Neural progenitor cell (in vitro differentiated cells): Measurements from ENCODE around the gene ARID5A. TPM values are rescaled to one million over a fixed set of nuclear protein-coding genes. Genes with fewer than 3 reads are reported as not detected.

Experiments
- DNase-seq: peaks from one replicate; pipeline ENCODE4 v3.0.0-alpha.2; 2016; ENCODE audit warnings: low spot score
- H2AFZ ChIP-seq: fragments of 200-600 bp; sonication (generic); replicated peaks from 2 replicates; pipeline ENCODE4 v1.6.1; 2016; ENCODE audit warnings: antibody characterized with exemption
- H3F3A ChIP-seq: fragments of 200-600 bp; sonication (generic); 2 replicates; pipeline ENCODE4 v1.6.1; 2016; ENCODE audit warnings: antibody characterized with exemption, low read depth
- H3K27ac ChIP-seq: fragments of 200-600 bp; sonication (generic); 2 replicates; pipeline ENCODE4 v1.5.1; 2016; ENCODE audit warnings: mild to moderate bottlenecking
- H3K27me3 ChIP-seq: fragments of 200-600 bp; sonication (generic); 2 replicates; pipeline ENCODE4 v1.6.1; 2016; ENCODE audit warnings: mild to moderate bottlenecking, moderate library complexity
- H3K36me3 ChIP-seq: fragments of 200-600 bp; sonication (generic); 2 replicates; pipeline ENCODE4 v1.5.1; 2016
- H3K4me1 ChIP-seq: fragments of 200-600 bp; sonication (generic); 2 replicates; pipeline ENCODE4 v1.6.1; 2016; ENCODE audit warnings: mixed run types
- H3K4me2 ChIP-seq: fragments of 200-600 bp; sonication (generic); 2 replicates; pipeline ENCODE4 v1.6.1; 2016
- H3K4me3 ChIP-seq: fragments of 200-600 bp; sonication (generic); 2 replicates; pipeline ENCODE4 v1.5.1; 2016
- H3K79me2 ChIP-seq: fragments of 200-600 bp; sonication (generic); 2 replicates; pipeline ENCODE4 v1.6.1; 2016; ENCODE audit warnings: low read depth
- H3K9ac ChIP-seq: fragments of 200-600 bp; sonication (generic); 2 replicates; pipeline ENCODE4 v1.6.1; 2016
- H3K9me3 ChIP-seq: fragments of 200-600 bp; sonication (generic); 2 replicates; pipeline ENCODE4 v1.5.1; 2016; ENCODE audit warnings: low read depth
- H4K20me1 ChIP-seq: fragments of 200-600 bp; sonication (generic); 2 replicates; pipeline ENCODE4 v1.6.1; 2016; ENCODE audit warnings: low read depth
- H3K27ac Mint-ChIP-seq: 3 replicates; pipeline ENCODE4 v1.8.0; 2021; ENCODE audit warnings: mixed read lengths
- H3K27me3 Mint-ChIP-seq: 2 replicates; pipeline ENCODE4 v1.8.0; 2022; ENCODE audit warnings: low read depth, mild to moderate bottlenecking, inconsistent platforms, moderate library complexity, mixed read lengths; ENCODE audit not compliant: insufficient read depth
- H3K36me3 Mint-ChIP-seq: 3 replicates; pipeline ENCODE4 v1.8.0; 2021; ENCODE audit warnings: mixed read lengths
- H3K4me1 Mint-ChIP-seq: 3 replicates; pipeline ENCODE4 v1.8.0; 2021; ENCODE audit warnings: mixed read lengths
- H3K4me3 Mint-ChIP-seq: 3 replicates; pipeline ENCODE4 v1.8.0; 2021; ENCODE audit warnings: mild to moderate bottlenecking, moderate library complexity, mixed read lengths
- H3K9me3 Mint-ChIP-seq: 3 replicates; pipeline ENCODE4 v1.8.0; 2020; ENCODE audit warnings: mixed read lengths
- EZH2 ChIP-seq: fragments of 200-600 bp; sonication (generic); IDR thresholded peaks from 2 replicates; pipeline ENCODE4 v1.6.1; 2017; ENCODE audit warnings: antibody characterized with exemption, mild to moderate bottlenecking, moderate library complexity
- EZH2phosphoT487 ChIP-seq: fragments of 200-600 bp; sonication (generic); IDR thresholded peaks from 2 replicates; pipeline ENCODE4 v1.6.1; 2017; ENCODE audit warnings: antibody characterized with exemption
- total RNA-seq: library from RNA; depleted of rRNA; stranded (reverse); fragments of >200 nt; gene quantifications from 2 replicates; pipeline ENCODE4 v1.2.3, GENCODE V29; 2015; ENCODE audit warnings: low replicate concordance
- TF ChIP-seq, protein P1 (sequence below): fragments of 200-600 bp; sonication (generic); IDR thresholded peaks from 2 replicates; pipeline ENCODE4 v1.5.1; 2017; ENCODE audit warnings: antibody characterized with exemption, mild to moderate bottlenecking

ARID5A gene
- total RNA-seq, 1 donor from 2014 or later, result 0.75 TPM

DNA sequence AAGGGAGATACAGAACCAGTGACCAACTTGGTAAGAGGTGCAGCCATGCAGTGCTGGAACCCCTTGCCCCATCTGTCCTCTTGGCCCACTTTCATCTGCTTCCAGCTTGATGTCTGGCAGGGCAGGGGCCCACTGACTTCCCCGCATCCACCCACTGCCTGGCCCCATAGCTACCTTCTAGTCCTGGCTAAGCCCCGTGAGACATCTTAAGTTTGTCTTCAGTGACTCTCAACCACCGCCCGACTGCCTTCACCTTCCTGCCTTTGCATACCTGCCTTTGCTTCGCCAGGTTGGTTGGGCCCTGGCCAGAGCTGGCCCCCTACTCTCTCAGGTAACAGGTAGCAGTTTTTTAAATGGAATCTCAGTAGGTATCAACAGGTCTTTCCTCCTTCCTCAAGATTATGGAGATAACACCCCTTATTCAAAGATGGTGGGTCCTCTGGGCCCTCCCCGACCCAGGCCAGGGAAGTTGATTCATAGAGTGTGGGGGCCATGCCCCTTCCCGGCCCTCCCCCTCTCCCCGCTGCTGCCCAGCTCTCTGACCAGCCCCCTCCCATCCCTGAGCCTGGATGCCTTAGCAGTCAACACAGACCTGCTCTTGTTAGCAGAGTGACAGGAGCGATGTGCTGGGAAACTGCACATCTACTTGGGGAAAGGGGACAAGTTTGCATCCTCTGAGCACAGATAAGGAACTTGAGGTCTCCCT lies 2.8 kb downstream of the ARID5A start:
- Histone ChIP-seq H2AFZ (no peak overlapping the region), H3K9me3 (no peaks in the 10 kb centered on the region), H3K79me2 (no peaks in the 10 kb centered on the region), H3K4me3 (no peak overlapping the region), H3K4me2 (peak overlapping the region; percentile 94), H3K27me3 (peaks cover 61% of the 10 kb centered on the region), H4K20me1 (peaks cover 26% of the 10 kb centered on the region), H3K27ac (no peak overlapping the region), H3F3A (peaks cover 31% of the 10 kb centered on the region), H3K36me3 (no peaks in the 10 kb centered on the region), H3K9ac (no peak overlapping the region), H3K4me1 (peaks cover 30% of the 10 kb centered on the region)
- Mint-ChIP-seq H3K36me3 (peaks cover 5% of the 10 kb centered on the region), H3K4me3 (peak overlapping the region; percentile 92), H3K27me3 (peaks cover 9% of the 10 kb centered on the region), H3K27ac (peak overlapping the region; percentile 46), H3K4me1 (peaks cover 21% of the 10 kb centered on the region), H3K9me3 (peaks cover under 1% of the 10 kb centered on the region)
- TF ChIP-seq, protein P1, sequence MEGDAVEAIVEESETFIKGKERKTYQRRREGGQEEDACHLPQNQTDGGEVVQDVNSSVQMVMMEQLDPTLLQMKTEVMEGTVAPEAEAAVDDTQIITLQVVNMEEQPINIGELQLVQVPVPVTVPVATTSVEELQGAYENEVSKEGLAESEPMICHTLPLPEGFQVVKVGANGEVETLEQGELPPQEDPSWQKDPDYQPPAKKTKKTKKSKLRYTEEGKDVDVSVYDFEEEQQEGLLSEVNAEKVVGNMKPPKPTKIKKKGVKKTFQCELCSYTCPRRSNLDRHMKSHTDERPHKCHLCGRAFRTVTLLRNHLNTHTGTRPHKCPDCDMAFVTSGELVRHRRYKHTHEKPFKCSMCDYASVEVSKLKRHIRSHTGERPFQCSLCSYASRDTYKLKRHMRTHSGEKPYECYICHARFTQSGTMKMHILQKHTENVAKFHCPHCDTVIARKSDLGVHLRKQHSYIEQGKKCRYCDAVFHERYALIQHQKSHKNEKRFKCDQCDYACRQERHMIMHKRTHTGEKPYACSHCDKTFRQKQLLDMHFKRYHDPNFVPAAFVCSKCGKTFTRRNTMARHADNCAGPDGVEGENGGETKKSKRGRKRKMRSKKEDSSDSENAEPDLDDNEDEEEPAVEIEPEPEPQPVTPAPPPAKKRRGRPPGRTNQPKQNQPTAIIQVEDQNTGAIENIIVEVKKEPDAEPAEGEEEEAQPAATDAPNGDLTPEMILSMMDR, result no peak
- TF ChIP-seq EZH2 (no peak), EZH2phosphoT487 (no peak)
- DNase-seq, result no peak

DNA sequence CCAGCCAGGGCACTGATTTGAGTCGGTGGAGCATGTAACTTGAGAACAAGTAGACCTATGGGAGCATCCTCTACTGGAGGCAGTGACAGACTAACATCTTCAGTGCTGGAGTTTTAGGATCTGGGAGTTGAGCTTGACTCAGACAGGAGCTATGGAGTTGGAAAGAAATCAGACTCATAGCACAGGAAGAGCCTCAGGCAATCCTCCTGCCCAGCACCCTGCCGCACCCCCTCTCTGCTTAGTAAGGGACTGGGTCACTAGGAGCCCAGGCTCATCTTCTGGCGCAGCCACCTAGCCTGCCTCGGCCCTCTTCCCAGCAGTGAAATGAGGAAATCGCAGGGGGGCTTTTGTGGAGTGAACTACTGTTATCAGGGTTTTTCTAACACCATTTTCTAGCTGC lies 3.6 kb downstream of the ARID5A start:
- no peak for DNase-seq
- peaks cover 9% of the 10 kb centered on the region for H3K36me3 Mint-ChIP-seq
- H3K9me3 Mint-ChIP-seq, result peaks cover 5% of the 10 kb centered on the region
- Histone ChIP-seq H2AFZ (no peak overlapping the region), H3K9me3 (no peaks in the 10 kb centered on the region), H3K4me2 (no peak overlapping the region), H4K20me1 (peaks cover 26% of the 10 kb centered on the region), H3K27ac (no peak overlapping the region), H3K9ac (no peak overlapping the region), H3K27me3 (peaks cover 61% of the 10 kb centered on the region), H3K36me3 (no peaks in the 10 kb centered on the region), H3K79me2 (no peaks in the 10 kb centered on the region), H3F3A (peaks cover 31% of the 10 kb centered on the region), H3K4me3 (no peak overlapping the region), H3K4me1 (peaks cover 30% of the 10 kb centered on the region)
- no peak overlapping the region for H3K27ac Mint-ChIP-seq
- no peak overlapping the region for H3K4me3 Mint-ChIP-seq
- peaks cover 21% of the 10 kb centered on the region for H3K4me1 Mint-ChIP-seq
- TF ChIP-seq EZH2phosphoT487 (no peak), EZH2 (no peak)
- TF ChIP-seq, protein P1, result no peak
- peaks cover 9% of the 10 kb centered on the region for H3K27me3 Mint-ChIP-seq

DNA sequence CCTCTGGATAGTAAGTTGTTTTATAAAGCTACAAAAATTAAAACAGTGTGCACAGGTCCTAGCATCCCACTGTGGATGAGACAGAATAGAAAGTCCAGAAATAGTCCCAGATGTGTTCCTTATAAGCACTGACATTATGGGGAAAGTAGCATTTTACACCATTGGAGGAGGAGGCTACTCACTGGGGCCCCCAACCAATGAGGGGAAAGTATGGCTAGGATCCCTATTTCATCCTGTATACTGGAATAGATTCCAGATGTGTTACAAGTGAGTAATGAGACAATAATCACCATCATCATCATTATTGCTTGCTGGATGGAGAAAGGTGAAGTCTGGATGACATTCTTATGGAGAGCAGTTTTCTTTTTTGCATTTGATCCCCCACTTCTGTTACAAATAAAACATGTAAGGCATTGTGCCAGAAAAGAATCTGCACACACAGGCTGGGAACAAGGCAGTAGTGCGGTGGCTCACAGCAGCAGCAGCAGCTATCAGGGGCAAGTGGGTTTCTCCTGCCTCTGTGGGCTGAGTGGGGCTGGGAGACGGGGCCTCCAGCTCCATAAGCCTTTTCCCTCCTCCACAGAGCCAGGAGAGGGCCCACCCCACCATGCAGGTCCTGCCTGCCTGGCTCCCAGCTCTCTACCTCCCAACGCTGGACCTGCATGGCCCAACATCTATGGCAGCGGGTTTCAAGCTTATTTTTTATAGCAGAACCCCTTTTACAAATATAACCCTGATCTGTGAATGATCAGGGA lies 5.0 kb downstream of the ARID5A start:
- peaks cover 26% of the 10 kb centered on the region for H4K20me1 ChIP-seq
- H3K27ac ChIP-seq, result no peak overlapping the region
- H3K4me2 ChIP-seq, result no peak overlapping the region
- peaks cover 30% of the 10 kb centered on the region for H3K4me1 ChIP-seq
- H3K27ac Mint-ChIP-seq, result no peak overlapping the region
- no peak for TF ChIP-seq EZH2phosphoT487
- TF ChIP-seq, protein P1, result no peak
- TF ChIP-seq EZH2, result no peak
- H3K9me3 ChIP-seq, result no peaks in the 10 kb centered on the region
- no peak overlapping the region for H3K4me3 ChIP-seq
- H3K27me3 Mint-ChIP-seq, result peaks cover 7% of the 10 kb centered on the region
- no peaks in the 10 kb centered on the region for H3K36me3 ChIP-seq
- H3F3A ChIP-seq, result peaks cover 31% of the 10 kb centered on the region
- H3K79me2 ChIP-seq, result no peaks in the 10 kb centered on the region
- H3K9me3 Mint-ChIP-seq, result peaks cover 8% of the 10 kb centered on the region
- H3K4me3 Mint-ChIP-seq, result no peak overlapping the region
- no peak overlapping the region for H3K9ac ChIP-seq
- H3K4me1 Mint-ChIP-seq, result peaks cover 21% of the 10 kb centered on the region
- no peak for DNase-seq
- H3K27me3 ChIP-seq, result peaks cover 61% of the 10 kb centered on the region
- peaks cover 15% of the 10 kb centered on the region for H3K36me3 Mint-ChIP-seq
- H2AFZ ChIP-seq, result no peak overlapping the region
